H9 (cell line): ENCODE measurements around the gene TGFBR2. TPM values are rescaled to one million over a fixed set of nuclear protein-coding genes. Genes with fewer than 3 reads are reported as not detected.

Source experiments
- DNase-seq: peaks from one replicate; pipeline ENCODE4 v3.0.0-alpha.2; 2017
- H2AFZ ChIP-seq: one replicate; pipeline ENCODE4 v1.6.1; 2013; ENCODE audit warnings: mild to moderate bottlenecking, low read length, control low read depth, moderate library complexity
- H2AK5ac ChIP-seq: 2 replicates; pipeline ENCODE4 v1.6.1; 2013; ENCODE audit warnings: low read length, control low read depth, mixed read lengths; ENCODE audit not compliant: insufficient read length
- H2BK120ac ChIP-seq: one replicate; pipeline ENCODE4 v1.6.1; 2013; ENCODE audit warnings: low read depth, mild to moderate bottlenecking, low read length, control low read depth, inconsistent platforms; ENCODE audit not compliant: poor library complexity, severe bottlenecking
- H2BK12ac ChIP-seq: 2 replicates; pipeline ENCODE4 v1.6.1; 2013; ENCODE audit warnings: low read length, control low read depth, mixed read lengths, low read depth; ENCODE audit not compliant: insufficient read length
- H2BK15ac ChIP-seq: 2 replicates; pipeline ENCODE4 v1.6.1; 2013; ENCODE audit warnings: low read depth, low read length, control low read depth
- H2BK20ac ChIP-seq: one replicate; pipeline ENCODE4 v1.6.1; 2013; ENCODE audit warnings: low read depth, mild to moderate bottlenecking, low read length, control low read depth, inconsistent platforms; ENCODE audit not compliant: poor library complexity, severe bottlenecking
- H2BK5ac ChIP-seq: 2 replicates; pipeline ENCODE4 v1.6.1; 2013; ENCODE audit warnings: low read length, control low read depth, mixed read lengths; ENCODE audit not compliant: insufficient read length
- H3K14ac ChIP-seq: 2 replicates; pipeline ENCODE4 v1.6.1; 2013; ENCODE audit warnings: low read length, control low read depth; ENCODE audit not compliant: insufficient read depth
- H3K18ac ChIP-seq: 2 replicates; pipeline ENCODE4 v1.6.1; 2013; ENCODE audit warnings: low read depth, mild to moderate bottlenecking, mixed read lengths, low read length, control low read depth; ENCODE audit not compliant: insufficient read length
- H3K23ac ChIP-seq: 2 replicates; pipeline ENCODE4 v1.6.1; 2013; ENCODE audit warnings: low read length, control low read depth, mixed read lengths, low read depth; ENCODE audit not compliant: insufficient read length
- H3K23me2 ChIP-seq: 2 replicates; pipeline ENCODE4 v1.6.1; 2013; ENCODE audit warnings: low read depth, mild to moderate bottlenecking, mixed read lengths, low read length, control low read depth; ENCODE audit not compliant: insufficient read length, poor library complexity, severe bottlenecking
- H3K27ac ChIP-seq: 2 replicates; pipeline ENCODE4 v1.5.1; 2013; ENCODE audit warnings: low read length, control low read depth, mixed read lengths, low read depth; ENCODE audit not compliant: insufficient read length
- H3K27me3 ChIP-seq: 2 replicates; pipeline ENCODE4 v1.6.1; 2013; ENCODE audit warnings: low read length, control low read depth, inconsistent platforms; ENCODE audit not compliant: insufficient read depth
- H3K4ac ChIP-seq: 2 replicates; pipeline ENCODE4 v1.6.1; 2013; ENCODE audit warnings: low read depth, mild to moderate bottlenecking, control low read depth, inconsistent platforms, low read length, moderate library complexity
- H3K4me1 ChIP-seq: 2 replicates; pipeline ENCODE4 v1.6.1; 2013; ENCODE audit warnings: low read length, control low read depth, inconsistent platforms; ENCODE audit not compliant: insufficient read depth
- H3K4me2 ChIP-seq: 2 replicates; pipeline ENCODE4 v1.6.1; 2013; ENCODE audit warnings: low read length, control low read depth, mixed read lengths; ENCODE audit not compliant: insufficient read length, insufficient read depth
- H3K56ac ChIP-seq: 2 replicates; pipeline ENCODE4 v1.6.1; 2013; ENCODE audit warnings: low read depth, mild to moderate bottlenecking, mixed read lengths, low read length, control low read depth; ENCODE audit not compliant: insufficient read length
- H3K79me1 ChIP-seq: 2 replicates; pipeline ENCODE4 v1.6.1; 2013; ENCODE audit warnings: low read depth, mild to moderate bottlenecking, moderate library complexity, low read length, control low read depth, inconsistent platforms; ENCODE audit not compliant: insufficient read depth, poor library complexity, severe bottlenecking
- H3K79me2 ChIP-seq: 2 replicates; pipeline ENCODE4 v1.6.1; 2013; ENCODE audit warnings: low read length, control low read depth, inconsistent platforms; ENCODE audit not compliant: insufficient read depth
- H3K9ac ChIP-seq: 2 replicates; pipeline ENCODE4 v1.6.1; 2013; ENCODE audit warnings: low read length, control low read depth, mixed read lengths; ENCODE audit not compliant: insufficient read length; ENCODE audit errors: extremely low read depth
- H3K9me3 ChIP-seq: one replicate; pipeline ENCODE4 v1.6.1; 2013; ENCODE audit warnings: low read depth, low read length, inconsistent platforms; ENCODE audit not compliant: control insufficient read depth
- H3T11ph ChIP-seq: one replicate; pipeline ENCODE4 v1.6.1; 2013; ENCODE audit warnings: mild to moderate bottlenecking, low read length, control low read depth, inconsistent platforms
- H4K20me1 ChIP-seq: one replicate; pipeline ENCODE4 v1.6.1; 2013; ENCODE audit not compliant: control insufficient read depth, insufficient read length, insufficient read depth
- H4K5ac ChIP-seq: 2 replicates; pipeline ENCODE4 v1.6.1; 2013; ENCODE audit warnings: low read depth, mild to moderate bottlenecking, mixed read lengths, low read length, control low read depth; ENCODE audit not compliant: insufficient read length
- H4K8ac ChIP-seq: replicated peaks from 2 replicates; pipeline ENCODE4 v1.6.1; 2013; ENCODE audit warnings: low read length, control low read depth, mixed read lengths, low read depth; ENCODE audit not compliant: insufficient read length
- H4K91ac ChIP-seq: 2 replicates; pipeline ENCODE4 v1.6.1; 2013; ENCODE audit warnings: low read depth, mild to moderate bottlenecking, moderate library complexity, mixed read lengths, low read length, control low read depth; ENCODE audit not compliant: insufficient read length
- H3K27ac Mint-ChIP-seq, 3 experiments: 2 replicates in 2 of 3; 3 replicates in 1 of 3; pipeline ENCODE4 v1.8.0; 2020 to 2021; ENCODE audit warnings: mixed read lengths in 3 of 3, mild to moderate bottlenecking in 1 of 3, moderate library complexity in 1 of 3
- H3K27me3 Mint-ChIP-seq: 2 replicates; pipeline ENCODE4 v1.8.0; 2021; ENCODE audit warnings: low read depth, mild to moderate bottlenecking, moderate library complexity, mixed read lengths
- H3K36me3 Mint-ChIP-seq, 3 experiments: 2 replicates in 2 of 3; 3 replicates in 1 of 3; pipeline ENCODE4 v1.8.0; 2020 to 2021; ENCODE audit warnings: low read depth in 3 of 3, mixed read lengths in 3 of 3; ENCODE audit not compliant: insufficient read depth in 1 of 3
- H3K4me1 Mint-ChIP-seq, 2 experiments: 2 replicates each; pipeline ENCODE4 v1.8.0; 2020; ENCODE audit warnings: mixed read lengths in 2 of 2
- H3K4me3 Mint-ChIP-seq, 2 experiments: 2 replicates in 1 of 2; 3 replicates in 1 of 2; pipeline ENCODE4 v1.8.0; 2020 to 2021; ENCODE audit warnings: mild to moderate bottlenecking in 2 of 2, mixed read lengths in 2 of 2, moderate library complexity in 1 of 2
- H3K9me3 Mint-ChIP-seq, 2 experiments: 2 replicates in 1 of 2; 3 replicates in 1 of 2; pipeline ENCODE4 v1.8.0; 2020; ENCODE audit warnings: mild to moderate bottlenecking in 2 of 2, mixed read lengths in 2 of 2, moderate library complexity in 1 of 2
- WGBS: extraction: QIAGEN DNeasy Blood & Tissue Kit; methylation state at CpG from one replicate; pipeline ENCODE4 v1.1.7; 2013; ENCODE audit warnings: missing lambda C conversion rate, low lambda C conversion rate, mixed read lengths; ENCODE audit not compliant: insufficient read length; ENCODE audit errors: extremely low coverage; 5-methylcytosine and 5-hydroxymethylcytosine counted together
- total RNA-seq: library from RNA; stranded (reverse); gene quantifications from 2 replicates; pipeline ENCODE4 v1.2.1, GENCODE V29; 2021
- TF ChIP-seq, protein P1 (sequence below): fragments of 200-600 bp; sonication (generic); conservative IDR thresholded peaks from 3 replicates; pipeline ENCODE4 v1.8.0; 2021; ENCODE audit warnings: antibody characterized with exemption, mild to moderate bottlenecking

TGFBR2 gene
- total RNA-seq, 1 experiment from 2014 or later = 10.6 TPM

- no peak overlapping the region for H2BK5ac ChIP-seq
- no peak overlapping the region for H3K56ac ChIP-seq
- no peak overlapping the region for H3K9ac ChIP-seq
- H4K20me1 ChIP-seq = no peaks in the 10 kb centered on the region
- no peak overlapping the region for H2BK120ac ChIP-seq
- no peak overlapping the region for H3K4me3 Mint-ChIP-seq
- no peaks in the 10 kb centered on the region for H3K27me3 Mint-ChIP-seq
- no peaks in the 10 kb centered on the region for H3K9me3 ChIP-seq
- H3K4me1 Mint-ChIP-seq = no peaks in the 10 kb centered on the region
- no peak overlapping the region for H3K4me2 ChIP-seq
- H3K4me1 ChIP-seq = no peaks in the 10 kb centered on the region
- H3K36me3 Mint-ChIP-seq = no peaks in the 10 kb centered on the region
- H2AFZ ChIP-seq = no peak overlapping the region
- H3K27ac ChIP-seq = no peak overlapping the region
- H3K79me2 ChIP-seq = no peaks in the 10 kb centered on the region
- H2BK12ac ChIP-seq = no peak overlapping the region
- H2AK5ac ChIP-seq = no peak overlapping the region
- no peaks in the 10 kb centered on the region for H3K23me2 ChIP-seq
- WGBS = no CpG with 5 or more reads among the region's 1 CpG
- no peak overlapping the region for H2BK15ac ChIP-seq
- H4K5ac ChIP-seq = no peak overlapping the region
- H4K91ac ChIP-seq = no peak overlapping the region
- H3K4ac ChIP-seq = no peak overlapping the region
- no peak overlapping the region for H3K27ac Mint-ChIP-seq
- H2BK20ac ChIP-seq = no peak overlapping the region
- H3K23ac ChIP-seq = no peak overlapping the region
- no peak overlapping the region for H3T11ph ChIP-seq
- no peaks in the 10 kb centered on the region for H3K27me3 ChIP-seq
- TF ChIP-seq, protein P1, sequence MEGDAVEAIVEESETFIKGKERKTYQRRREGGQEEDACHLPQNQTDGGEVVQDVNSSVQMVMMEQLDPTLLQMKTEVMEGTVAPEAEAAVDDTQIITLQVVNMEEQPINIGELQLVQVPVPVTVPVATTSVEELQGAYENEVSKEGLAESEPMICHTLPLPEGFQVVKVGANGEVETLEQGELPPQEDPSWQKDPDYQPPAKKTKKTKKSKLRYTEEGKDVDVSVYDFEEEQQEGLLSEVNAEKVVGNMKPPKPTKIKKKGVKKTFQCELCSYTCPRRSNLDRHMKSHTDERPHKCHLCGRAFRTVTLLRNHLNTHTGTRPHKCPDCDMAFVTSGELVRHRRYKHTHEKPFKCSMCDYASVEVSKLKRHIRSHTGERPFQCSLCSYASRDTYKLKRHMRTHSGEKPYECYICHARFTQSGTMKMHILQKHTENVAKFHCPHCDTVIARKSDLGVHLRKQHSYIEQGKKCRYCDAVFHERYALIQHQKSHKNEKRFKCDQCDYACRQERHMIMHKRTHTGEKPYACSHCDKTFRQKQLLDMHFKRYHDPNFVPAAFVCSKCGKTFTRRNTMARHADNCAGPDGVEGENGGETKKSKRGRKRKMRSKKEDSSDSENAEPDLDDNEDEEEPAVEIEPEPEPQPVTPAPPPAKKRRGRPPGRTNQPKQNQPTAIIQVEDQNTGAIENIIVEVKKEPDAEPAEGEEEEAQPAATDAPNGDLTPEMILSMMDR = no peak
- H3K18ac ChIP-seq = no peak overlapping the region
- H4K8ac ChIP-seq = no peak overlapping the region
- H3K9me3 Mint-ChIP-seq = no peaks in the 10 kb centered on the region; a peak in 1 of 5 replicates
- H3K79me1 ChIP-seq = no peaks in the 10 kb centered on the region
- DNase-seq = no peak
- no peak overlapping the region for H3K14ac ChIP-seq
Observed at GRCh38 chr3:30723211-30723610, 116.8 kb downstream of the TGFBR2 start.
